DOHH2 (cell line): Measurements from ENCODE around the gene C19orf67.

ENCODE experiments used
- H3F3A ChIP-seq: fragments of 200-600 bp; sonication (generic), shearing (Covaris generic); 2 replicates; pipeline ENCODE4 v1.6.0; 2016; ENCODE audit warnings: antibody characterized with exemption, mild to moderate bottlenecking; ENCODE audit not compliant: control insufficient read depth, insufficient read depth
- H3K27ac ChIP-seq: fragments of 200-600 bp; sonication (generic); 2 replicates; pipeline ENCODE4 v1.5.1; 2014; ENCODE audit warnings: low read depth, mild to moderate bottlenecking, low read length, moderate library complexity
- H3K27me3 ChIP-seq: fragments of 200-600 bp; sonication (generic); 2 replicates; pipeline ENCODE4 v1.6.1; 2014; ENCODE audit warnings: mild to moderate bottlenecking, low read length, mixed read lengths; ENCODE audit not compliant: control insufficient read depth
- H3K36me3 ChIP-seq: fragments of 200-600 bp; sonication (generic); 2 replicates; pipeline ENCODE4 v1.6.1; 2014; ENCODE audit warnings: mild to moderate bottlenecking, low read length, moderate library complexity, mixed read lengths; ENCODE audit not compliant: control insufficient read depth
- H3K4me1 ChIP-seq: fragments of 200-600 bp; sonication (generic); 2 replicates; pipeline ENCODE4 v1.6.1; 2014; ENCODE audit warnings: mild to moderate bottlenecking, low read length, mixed read lengths; ENCODE audit not compliant: control insufficient read depth
- H3K4me2 ChIP-seq: fragments of 200-600 bp; sonication (generic); 2 replicates; pipeline ENCODE4 v1.6.0; 2014; ENCODE audit warnings: mild to moderate bottlenecking, low read length, moderate library complexity
- H3K4me3 ChIP-seq: fragments of 200-600 bp; sonication (generic); 2 replicates; pipeline ENCODE4 v1.5.1; 2014; ENCODE audit warnings: mild to moderate bottlenecking, low read length, mixed read lengths
- H3K79me2 ChIP-seq: fragments of 200-600 bp; sonication (generic); 2 replicates; pipeline ENCODE4 v1.6.1; 2014; ENCODE audit warnings: mild to moderate bottlenecking, low read length, mixed read lengths; ENCODE audit not compliant: control insufficient read depth
- H3K9me2 ChIP-seq: fragments of 200-600 bp; sonication (generic); replicated peaks from 2 replicates; pipeline ENCODE4 v1.6.1; 2014; ENCODE audit warnings: mild to moderate bottlenecking, low read length, mixed read lengths; ENCODE audit not compliant: control insufficient read depth
- H3K9me3 ChIP-seq: fragments of 200-600 bp; sonication (generic); 2 replicates; pipeline ENCODE4 v1.6.1; 2014; ENCODE audit warnings: antibody characterized with exemption, low read length, mixed read lengths; ENCODE audit not compliant: control insufficient read depth, insufficient read depth
- H4K20me1 ChIP-seq: fragments of 200-600 bp; sonication (generic); 2 replicates; pipeline ENCODE4 v1.6.0; 2014; ENCODE audit warnings: low read depth, mild to moderate bottlenecking, antibody characterized with exemption, low read length, moderate library complexity; ENCODE audit not compliant: control insufficient read depth, insufficient read depth
- CTCF ChIP-seq: fragments of 200-600 bp; sonication (generic); IDR thresholded peaks from one replicate; pipeline ENCODE4 v1.5.1; 2014; ENCODE audit warnings: antibody characterized with exemption, mild to moderate bottlenecking, low read depth, low read length; ENCODE audit not compliant: poor library complexity, severe bottlenecking
- EZH2phosphoT487 ChIP-seq: fragments of 200-600 bp; sonication (generic); IDR thresholded peaks from 2 replicates; pipeline ENCODE4 v1.6.1; 2017; ENCODE audit warnings: borderline replicate concordance, mild to moderate bottlenecking, antibody characterized with exemption, low read length, moderate library complexity, mixed read lengths

Gene C19orf67

GRCh38 chr19:14106840-14107239 is 21.3 kb upstream of the C19orf67 start:
- H3K27me3 ChIP-seq = no peaks in the 10 kb centered on the region
- no peak overlapping the region for H3K27ac ChIP-seq
- H3K9me2 ChIP-seq = no peaks in the 10 kb centered on the region
- TF ChIP-seq CTCF (no peak), EZH2phosphoT487 (no peak)
- H3K4me2 ChIP-seq = no peak overlapping the region
- H3K4me1 ChIP-seq = 0 out of 2 replicates have a peak, but pooled peaks cover 4% of the 10 kb centered on the region
- H4K20me1 ChIP-seq = no peaks in the 10 kb centered on the region
- no peaks in the 10 kb centered on the region for H3K79me2 ChIP-seq
- no peaks in the 10 kb centered on the region for H3F3A ChIP-seq
- H3K36me3 ChIP-seq = peaks cover 4% of the 10 kb centered on the region; the same call in 1 of the 2 replicates
- H3K9me3 ChIP-seq = no peaks in the 10 kb centered on the region
- H3K4me3 ChIP-seq = no peak overlapping the region

- Histone ChIP-seq H3K27ac (no peak overlapping the region), H3K4me2 (no peak overlapping the region), H3F3A (no peaks in the 10 kb centered on the region), H3K4me1 (0 out of 2 replicates have a peak, but pooled peaks cover 4% of the 10 kb centered on the region), H3K79me2 (no peaks in the 10 kb centered on the region), H3K4me3 (no peak overlapping the region), H3K9me3 (no peaks in the 10 kb centered on the region), H3K27me3 (no peaks in the 10 kb centered on the region), H3K9me2 (no peaks in the 10 kb centered on the region), H3K36me3 (peaks cover 4% of the 10 kb centered on the region; the same call in 1 of the 2 replicates), H4K20me1 (no peaks in the 10 kb centered on the region)
- TF ChIP-seq CTCF (no peak), EZH2phosphoT487 (no peak)
These were observed 20.1 kb upstream of the C19orf67 start for GRCh38 chr19:14105680-14106079.

- Histone ChIP-seq H3K9me3 (no peaks in the 10 kb centered on the region), H3K27me3 (no peaks in the 10 kb centered on the region), H3K9me2 (no peaks in the 10 kb centered on the region), H3K4me2 (no peak overlapping the region), H3K36me3 (peaks cover 6% of the 10 kb centered on the region; the same call in 1 of the 2 replicates), H3K79me2 (no peaks in the 10 kb centered on the region), H3K27ac (no peak overlapping the region), H4K20me1 (no peaks in the 10 kb centered on the region), H3K4me3 (no peak overlapping the region), H3F3A (no peaks in the 10 kb centered on the region), H3K4me1 (no peaks in the 10 kb centered on the region)
- TF ChIP-seq CTCF = no peak
These were observed 17.7 kb upstream of the C19orf67 start for GRCh38 chr19:14103310-14103709.

DNA sequence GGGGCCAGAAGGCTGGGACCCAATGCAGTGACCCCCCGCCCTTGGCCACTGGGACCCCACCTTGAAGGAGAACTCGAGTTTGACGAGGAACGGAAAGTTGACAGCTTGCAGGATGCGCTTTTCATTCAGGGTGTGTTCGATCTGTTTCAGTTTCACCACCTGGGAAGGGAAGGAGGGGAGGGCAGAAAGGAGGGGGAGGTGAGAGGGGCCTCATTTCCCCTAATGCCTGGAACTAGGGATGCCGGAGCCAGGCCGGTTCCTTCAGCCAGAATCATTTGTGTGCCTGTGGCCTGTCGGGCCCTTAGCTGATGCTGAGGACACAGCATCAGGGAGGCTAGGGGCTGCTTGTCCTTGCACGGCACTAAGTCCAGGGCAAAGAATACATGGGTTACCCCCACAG is 17.2 kb upstream of the C19orf67 start:
- Histone ChIP-seq H3K79me2 (no peaks in the 10 kb centered on the region), H3K27me3 (no peaks in the 10 kb centered on the region), H3K36me3 (peaks cover 6% of the 10 kb centered on the region; the same call in 1 of the 2 replicates), H3K4me1 (no peaks in the 10 kb centered on the region), H3K27ac (no peak overlapping the region), H3K9me3 (no peaks in the 10 kb centered on the region), H4K20me1 (no peaks in the 10 kb centered on the region), H3F3A (no peaks in the 10 kb centered on the region), H3K9me2 (no peaks in the 10 kb centered on the region), H3K4me3 (no peak overlapping the region), H3K4me2 (no peak overlapping the region)
- TF ChIP-seq CTCF (no peak), EZH2phosphoT487 (no peak)
